ENCODE data around the gene CYSRT1.

CYSRT1 gene

GRCh38 chr9:137224830-137225694, at the start of gene CYSRT1:
Gene CYSRT1 (plus strand): TSS chr9:137225174. CDS start chr9:137225622, 448 bp downstream.
- DNase-seq (ENCODE audit: low read depth in 2 of 2): no peak

- DNase-seq (ENCODE audit: low read depth in 2 of 2): no peak
Observed at GRCh38 chr9:137175345-137175961, 49.5 kb upstream of the CYSRT1 start.

GRCh38 chr9:137176302-137177182, 48.4 kb upstream of the CYSRT1 start:
- DNase-seq (ENCODE audit: low read depth in 2 of 2): no peak

- DNase-seq (ENCODE audit: low read depth in 2 of 2): no peak
Observed at GRCh38 chr9:137178201-137178938, 46.6 kb upstream of the CYSRT1 start.

- no peak for DNase-seq (ENCODE audit: low read depth in 2 of 2)
Observed at GRCh38 chr9:137178939-137179630, 45.9 kb upstream of the CYSRT1 start.

- DNase-seq (ENCODE audit: low read depth in 2 of 2): no peak
Observed at GRCh38 chr9:137179761-137180160, 45.2 kb upstream of the CYSRT1 start.

- DNase-seq (ENCODE audit: low read depth in 2 of 2): no peak
Observed at GRCh38 chr9:137180491-137180890, 44.5 kb upstream of the CYSRT1 start.

GRCh38 chr9:137181680-137182079, 43.3 kb upstream of the CYSRT1 start:
- DNase-seq (ENCODE audit: low read depth in 2 of 2): no peak

- no peak for DNase-seq (ENCODE audit: low read depth in 2 of 2)
Observed at GRCh38 chr9:137182836-137183235, 42.1 kb upstream of the CYSRT1 start.

GRCh38 chr9:137183980-137184595, 40.9 kb upstream of the CYSRT1 start:
- DNase-seq (ENCODE audit: low read depth in 2 of 2): no peak

GRCh38 chr9:137184881-137185660, 39.9 kb upstream of the CYSRT1 start:
- no peak for DNase-seq (ENCODE audit: low read depth in 2 of 2)

- DNase-seq (ENCODE audit: low read depth in 2 of 2): no peak
Observed at GRCh38 chr9:137185921-137186320, 39.1 kb upstream of the CYSRT1 start.

GRCh38 chr9:137186385-137186784, 38.6 kb upstream of the CYSRT1 start:
- no peak for DNase-seq (ENCODE audit: low read depth in 2 of 2)

- no peak for DNase-seq (ENCODE audit: low read depth in 2 of 2)
Observed at GRCh38 chr9:137187386-137187785, 37.6 kb upstream of the CYSRT1 start.

- no peak for DNase-seq (ENCODE audit: low read depth in 2 of 2)
Observed at GRCh38 chr9:137188086-137188489, 36.9 kb upstream of the CYSRT1 start.

GRCh38 chr9:137188490-137189296, 36.3 kb upstream of the CYSRT1 start, which contains the start of the genes ANAPC2 and SSNA1:
Gene ANAPC2 (minus strand): TSS chr9:137188560. CDS start chr9:137188532, 28 bp downstream.
Gene SSNA1 (plus strand): TSS chr9:137188676. CDS start chr9:137188727, 51 bp downstream.
- DNase-seq (ENCODE audit: low read depth in 2 of 2): peak; percentile 85 to 93

GRCh38 chr9:137189297-137190295, 35.4 kb upstream of the CYSRT1 start:
- DNase-seq (ENCODE audit: low read depth in 2 of 2): no peak
